ENCODE results near the gene FGF3.

The FGF3 gene

GRCh38 chr11:69837791-69838190, 18.6 kb upstream of the FGF3 start:
- no peaks in the 10 kb centered on the region for H3K9me3 ChIP-seq (ENCODE audit: control insufficient read depth, low read length)
- no peaks in the 10 kb centered on the region for H3K36me3 ChIP-seq (ENCODE audit: control insufficient read depth, insufficient read depth, low read length)
- H3K9ac ChIP-seq: no peak overlapping the region
- no peak overlapping the region for H3K4me2 ChIP-seq (ENCODE audit: low read length)
- no peaks in the 10 kb centered on the region for H3K27me3 ChIP-seq (ENCODE audit: control insufficient read depth, insufficient read depth, low read length)
- no peak overlapping the region for H3K27ac ChIP-seq
- no peak for TF ChIP-seq CTCF (IDR thresholded peaks at IDR 0.05)
- no peak overlapping the region for H2AFZ ChIP-seq
- H3K4me3 ChIP-seq (ENCODE audit: low read depth, low read length): no peak overlapping the region
- H3K4me1 ChIP-seq: no peaks in the 10 kb centered on the region
- no peaks in the 10 kb centered on the region for H3K79me2 ChIP-seq

GRCh38 chr11:69836401-69836800, 17.2 kb upstream of the FGF3 start:
- no peak overlapping the region for H2AFZ ChIP-seq
- H3K9ac ChIP-seq: no peak overlapping the region
- no peak overlapping the region for H3K4me3 ChIP-seq (ENCODE audit: low read depth, low read length)
- H3K4me2 ChIP-seq (ENCODE audit: low read length): no peak overlapping the region
- H3K4me1 ChIP-seq: no peaks in the 10 kb centered on the region
- no peaks in the 10 kb centered on the region for H3K79me2 ChIP-seq
- H3K36me3 ChIP-seq (ENCODE audit: control insufficient read depth, insufficient read depth, low read length): no peaks in the 10 kb centered on the region
- no peaks in the 10 kb centered on the region for H3K9me3 ChIP-seq (ENCODE audit: control insufficient read depth, low read length)
- no peak for TF ChIP-seq CTCF (IDR thresholded peaks at IDR 0.05)
- no peak overlapping the region for H3K27ac ChIP-seq
- H3K27me3 ChIP-seq (ENCODE audit: control insufficient read depth, insufficient read depth, low read length): no peaks in the 10 kb centered on the region

GRCh38 chr11:69834811-69835800, 15.9 kb upstream of the FGF3 start:
- no peak for TF ChIP-seq CTCF (IDR thresholded peaks at IDR 0.05)
- H3K79me2 ChIP-seq: no peaks in the 10 kb centered on the region
- no peaks in the 10 kb centered on the region for H3K27me3 ChIP-seq (ENCODE audit: control insufficient read depth, insufficient read depth, low read length)
- H3K27ac ChIP-seq: no peak overlapping the region
- H3K36me3 ChIP-seq (ENCODE audit: control insufficient read depth, insufficient read depth, low read length): no peaks in the 10 kb centered on the region
- H3K4me3 ChIP-seq (ENCODE audit: low read depth, low read length): no peak overlapping the region
- H3K9ac ChIP-seq: no peak overlapping the region
- H3K9me3 ChIP-seq (ENCODE audit: control insufficient read depth, low read length): no peaks in the 10 kb centered on the region
- no peaks in the 10 kb centered on the region for H3K4me1 ChIP-seq
- H2AFZ ChIP-seq: no peak overlapping the region
- H3K4me2 ChIP-seq (ENCODE audit: low read length): no peak overlapping the region

GRCh38 chr11:69834251-69834650, 15.0 kb upstream of the FGF3 start:
- Histone ChIP-seq H3K9me3 (ENCODE audit: control insufficient read depth, low read length) (no peaks in the 10 kb centered on the region), H3K4me1 (no peaks in the 10 kb centered on the region), H3K79me2 (no peaks in the 10 kb centered on the region), H3K27ac (no peak overlapping the region), H3K9ac (no peak overlapping the region), H3K4me3 (ENCODE audit: low read depth, low read length) (no peak overlapping the region), H2AFZ (no peak overlapping the region), H3K4me2 (ENCODE audit: low read length) (no peak overlapping the region), H3K36me3 (ENCODE audit: control insufficient read depth, insufficient read depth, low read length) (no peaks in the 10 kb centered on the region), H3K27me3 (ENCODE audit: control insufficient read depth, insufficient read depth, low read length) (no peaks in the 10 kb centered on the region)
- TF ChIP-seq CTCF (IDR thresholded peaks at IDR 0.05): no peak

All from parathyroid adenoma (tissue), 2 donors.